Measurements from ENCODE around the gene CFH. TPM values are rescaled to one million over a fixed set of nuclear protein-coding genes. Genes with fewer than 3 reads are reported as not detected.
"Not testable (repeated sequence)": the region's sequence is repeated elsewhere in the genome, so short reads cannot be mapped to it uniquely, and the experiment has no call there.

Gene CFH
- total RNA-seq, 1 donor from 2014 or later = 28.0 TPM

- not testable (repeated sequence) for DNase-seq (ENCODE audit: low read depth in 2 of 2)
These were observed 113.3 kb downstream of the CFH start for GRCh38 chr1:196765019-196765740.

DNA sequence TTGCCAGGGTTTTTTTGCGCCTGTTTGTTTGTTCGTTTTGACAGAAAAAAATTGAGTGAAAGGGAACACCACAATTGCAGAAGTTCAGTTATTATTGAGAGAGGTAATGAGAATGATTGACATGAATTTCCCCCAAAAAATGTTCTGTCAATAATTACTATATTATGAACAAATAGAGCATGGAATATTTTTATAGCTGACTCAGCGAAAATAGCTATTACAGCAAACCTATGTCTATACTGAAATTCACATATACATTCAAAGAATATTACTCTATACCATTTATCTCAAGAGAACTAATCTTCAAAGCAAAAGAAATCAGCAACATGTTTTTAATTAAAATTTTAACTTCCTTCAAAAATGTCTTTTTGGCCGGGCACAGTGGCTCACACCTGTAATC is 118.0 kb downstream of the CFH start:
- DNase-seq (ENCODE audit: low read depth in 2 of 2) = not testable (repeated sequence)

- DNase-seq (ENCODE audit: low read depth in 2 of 2) = no peak
These were observed 121.9 kb downstream of the CFH start for GRCh38 chr1:196773713-196774112.

GRCh38 chr1:196774175-196774574 is 122.3 kb downstream of the CFH start:
- DNase-seq (ENCODE audit: low read depth in 2 of 2) = no peak

DNA sequence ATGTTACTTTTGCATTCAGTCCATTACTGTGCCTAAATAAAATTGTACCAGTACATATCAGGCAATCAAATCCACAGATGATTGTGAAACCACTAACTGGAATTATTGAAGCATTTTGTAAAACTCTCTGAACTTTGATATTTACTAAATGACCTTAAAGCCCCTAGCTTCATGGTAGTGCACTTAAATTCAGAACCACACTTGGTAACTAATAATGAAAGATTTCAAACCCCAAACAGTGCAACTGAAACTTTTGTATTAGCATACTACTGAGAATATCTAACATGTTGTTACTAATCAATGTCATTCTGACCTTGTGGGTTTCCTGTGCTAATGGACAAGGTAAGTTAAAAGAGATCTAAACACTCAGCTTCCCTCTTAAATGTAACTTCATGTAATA is 122.8 kb downstream of the CFH start, which contains the start of gene CFHR3:
TSS of gene CFHR3 (plus strand) at position 238 of the 400 bp plus-strand sequence. CDS start at position 285, 47 bp downstream.
- no peak for DNase-seq (ENCODE audit: low read depth in 2 of 2)

- no peak for DNase-seq (ENCODE audit: low read depth in 2 of 2)
These were observed 125.8 kb downstream of the CFH start for GRCh38 chr1:196777603-196778002.

DNA sequence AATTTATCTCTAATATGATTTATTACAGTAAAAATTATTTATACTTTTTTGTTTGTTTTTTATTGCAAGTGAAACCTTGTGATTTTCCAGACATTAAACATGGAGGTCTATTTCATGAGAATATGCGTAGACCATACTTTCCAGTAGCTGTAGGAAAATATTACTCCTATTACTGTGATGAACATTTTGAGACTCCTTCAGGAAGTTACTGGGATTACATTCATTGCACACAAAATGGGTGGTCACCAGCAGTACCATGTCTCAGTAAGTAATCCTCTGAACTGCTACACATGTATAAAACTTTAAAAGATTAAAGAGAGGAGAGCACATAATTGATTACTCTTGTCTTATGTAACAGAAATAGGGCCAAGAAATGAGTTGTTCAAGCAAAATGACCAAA is 127.2 kb downstream of the CFH start:
- DNase-seq (ENCODE audit: low read depth in 2 of 2) = no peak

GRCh38 chr1:196791252-196791651 is 139.4 kb downstream of the CFH start:
- DNase-seq (ENCODE audit: low read depth in 2 of 2) = not testable (repeated sequence)

DNA sequence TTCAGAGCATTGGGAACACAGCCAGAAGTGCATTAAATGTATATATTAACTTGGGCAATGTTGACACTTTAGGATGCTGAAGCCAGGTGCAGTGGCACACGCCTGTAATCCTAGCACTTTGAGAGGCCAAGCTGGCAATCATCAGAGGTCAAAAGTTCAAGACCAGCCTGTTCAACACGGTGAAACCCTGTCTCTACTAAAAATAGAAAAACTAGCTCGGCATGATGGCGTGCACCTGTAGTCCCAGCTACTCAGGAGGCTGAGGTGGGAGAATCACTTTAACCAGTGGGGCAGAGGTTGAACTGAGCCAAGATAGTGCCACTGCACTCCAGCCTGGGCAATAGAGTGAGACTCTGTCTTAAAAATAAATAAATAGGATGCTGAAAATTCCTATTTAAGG is 142.3 kb downstream of the CFH start:
- DNase-seq (ENCODE audit: low read depth in 2 of 2) = not testable (repeated sequence)

Other genes starting within 250 kb of the CFH start
- gene KCNT2, start 43.6 kb upstream of the CFH start, total RNA-seq = under 0.01 TPM in 2 replicates
- not detected in 2 replicates for gene CFHR3, start 122.8 kb downstream of the CFH start, total RNA-seq
- not detected in 2 replicates for gene CFHR1, start 167.7 kb downstream of the CFH start, total RNA-seq
- not detected in 2 replicates for gene CFHR4, start 236.0 kb downstream of the CFH start, total RNA-seq